Activated T-cell treated with anti-CD3 and anti-CD28 coated beads for 48 hours (primary cell): ENCODE results near the gene SAPCD2.

ENCODE experiments used
- DNase-seq: peaks from one replicate; pipeline ENCODE4 v3.0.0-alpha.2; 2020; ENCODE audit warnings: low read depth

Gene SAPCD2

GRCh38 chr9:137017791-137018497 lies 52.4 kb downstream of the SAPCD2 start:
- no peak for DNase-seq

GRCh38 chr9:137017071-137017470 lies 53.3 kb downstream of the SAPCD2 start:
- no peak for DNase-seq

- no peak for DNase-seq
Observed at GRCh38 chr9:137016436-137016835, 53.9 kb downstream of the SAPCD2 start.

- DNase-seq, result no peak
Observed at GRCh38 chr9:137015976-137016375, 54.4 kb downstream of the SAPCD2 start.

GRCh38 chr9:137015540-137015930 lies 54.8 kb downstream of the SAPCD2 start:
- DNase-seq, result no peak

- DNase-seq, result no peak
Observed at GRCh38 chr9:137014776-137015539, 55.4 kb downstream of the SAPCD2 start.

GRCh38 chr9:137014166-137014565 lies 56.2 kb downstream of the SAPCD2 start:
- no peak for DNase-seq

GRCh38 chr9:137013571-137013940 lies 56.8 kb downstream of the SAPCD2 start:
- DNase-seq, result no peak

GRCh38 chr9:137012694-137013570 lies 57.4 kb downstream of the SAPCD2 start:
- DNase-seq, result no peak
